GM19467 (cell line): ENCODE results near the gene SMC6.

Source experiments
- ATAC-seq: cut with Tn5 transposase; IDR thresholded peaks from one replicate; pipeline ENCODE4 v1.9.1; 2021; ENCODE audit warnings: mild to moderate bottlenecking, moderate library complexity; ENCODE audit not compliant: unreplicated experiment

The SMC6 gene

DNA sequence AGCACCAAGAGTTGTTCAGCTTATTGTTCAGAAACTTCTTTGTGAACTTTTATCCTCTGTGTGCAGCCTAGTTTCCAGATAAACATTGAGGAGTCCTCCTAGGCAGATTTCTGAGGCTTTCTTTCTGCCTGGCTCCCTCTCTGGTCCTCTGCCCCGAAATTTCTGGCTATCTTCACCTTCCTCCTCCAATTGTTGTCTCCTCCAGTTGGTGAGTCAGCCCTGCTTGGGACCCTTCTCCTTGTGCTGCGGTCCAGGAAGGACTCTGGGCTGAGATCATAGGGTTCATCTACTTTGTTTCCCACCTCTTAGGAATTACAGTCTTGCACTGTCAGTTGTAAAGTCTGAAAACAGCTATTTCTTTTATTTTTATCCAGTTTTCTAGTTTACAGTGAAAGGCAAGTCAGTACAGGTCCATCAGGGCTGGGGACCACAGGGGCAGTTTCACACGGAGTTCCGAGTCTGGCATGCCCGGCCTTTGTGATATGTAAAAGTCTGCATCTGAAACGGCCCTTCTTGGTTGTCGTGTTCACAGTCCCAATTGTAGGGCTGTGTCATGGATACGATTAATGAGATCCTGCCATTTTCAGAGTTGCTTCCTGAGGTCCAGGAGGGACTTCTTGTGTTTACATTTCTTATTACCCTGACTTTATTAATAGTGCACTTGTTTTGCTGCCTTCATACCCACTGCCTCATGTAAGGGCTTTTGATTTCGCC, 100.8 kb downstream of the SMC6 start:
- no peak for ATAC-seq

DNA sequence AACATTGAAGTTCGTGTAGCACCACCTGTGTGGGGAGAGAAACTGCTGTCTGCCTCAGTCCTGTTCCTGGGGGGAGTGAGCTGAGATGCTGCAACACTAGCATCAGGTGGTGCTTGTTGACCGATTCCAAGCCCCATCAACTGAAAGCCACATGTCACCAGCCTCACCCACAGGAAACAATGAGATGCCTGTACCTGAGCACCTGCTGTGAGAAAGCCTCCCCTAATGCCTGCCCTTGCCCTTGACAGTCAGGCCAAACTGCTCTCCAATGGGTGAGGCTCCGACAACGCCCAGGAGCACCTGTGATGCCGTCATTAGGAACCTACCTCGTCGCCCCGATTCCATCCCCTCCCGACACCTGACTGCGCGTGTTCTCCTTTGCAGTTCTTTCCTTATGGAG, 104.6 kb downstream of the SMC6 start:
- no peak for ATAC-seq

DNA sequence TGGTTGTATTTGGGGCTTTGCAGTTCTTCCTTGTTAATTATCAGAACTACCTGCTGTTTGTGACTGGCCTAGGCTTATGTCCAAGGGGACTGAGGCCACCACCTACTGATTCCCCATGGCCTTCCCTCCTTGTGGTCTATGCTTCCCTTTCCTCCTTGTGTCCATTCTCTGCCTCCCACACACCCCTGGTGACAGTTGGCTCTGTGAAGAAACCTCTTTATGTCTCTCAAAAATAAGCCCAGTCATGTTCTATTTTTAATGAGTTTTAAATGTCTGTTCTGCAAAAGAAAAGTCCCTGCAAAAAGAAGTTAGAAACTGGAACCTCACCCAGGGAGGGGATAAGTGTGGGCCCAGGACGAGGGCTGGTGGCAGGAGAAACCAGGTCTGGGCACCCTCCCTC, 105.0 kb downstream of the SMC6 start:
- no peak for ATAC-seq

DNA sequence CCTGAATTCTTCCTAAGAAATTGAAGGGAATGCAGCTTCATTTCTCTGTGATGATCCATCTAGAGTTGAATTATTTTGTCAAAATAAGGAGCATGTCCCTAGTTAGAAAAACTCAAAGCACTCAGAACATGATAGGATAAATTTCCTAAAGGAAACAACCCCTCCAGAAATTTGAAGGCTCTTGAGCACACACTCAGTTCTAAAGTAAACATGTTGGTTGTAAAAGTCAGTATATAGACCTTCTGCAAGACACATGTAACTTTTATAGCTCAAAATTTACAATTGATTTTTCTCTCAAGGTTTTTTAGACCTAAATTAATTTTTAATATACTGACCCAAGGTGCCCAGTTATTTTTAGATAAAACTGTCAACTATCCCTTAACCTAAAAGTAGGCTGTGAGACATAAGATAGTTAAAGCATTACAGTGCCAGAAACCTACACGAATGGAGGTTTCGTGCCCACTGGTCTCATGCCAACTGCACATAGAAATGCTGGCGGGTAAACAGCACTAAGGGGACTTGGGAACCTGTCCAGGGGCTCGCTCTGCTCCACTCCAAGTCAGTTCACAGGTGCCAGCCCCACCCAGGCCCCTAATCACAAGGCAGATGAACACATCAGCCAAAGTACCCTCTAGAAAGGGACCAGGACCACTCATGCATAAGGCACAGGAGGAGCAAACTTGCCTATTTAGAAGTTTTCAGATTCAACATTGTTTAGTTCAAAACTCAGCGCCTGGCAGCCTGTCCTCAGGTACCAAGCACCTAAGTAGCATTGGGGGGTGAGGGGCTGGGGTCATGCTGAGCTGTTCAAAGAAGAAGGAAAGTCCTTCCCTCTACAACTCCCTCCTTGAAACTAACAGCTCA, 106.5 kb downstream of the SMC6 start:
- no peak for ATAC-seq

DNA sequence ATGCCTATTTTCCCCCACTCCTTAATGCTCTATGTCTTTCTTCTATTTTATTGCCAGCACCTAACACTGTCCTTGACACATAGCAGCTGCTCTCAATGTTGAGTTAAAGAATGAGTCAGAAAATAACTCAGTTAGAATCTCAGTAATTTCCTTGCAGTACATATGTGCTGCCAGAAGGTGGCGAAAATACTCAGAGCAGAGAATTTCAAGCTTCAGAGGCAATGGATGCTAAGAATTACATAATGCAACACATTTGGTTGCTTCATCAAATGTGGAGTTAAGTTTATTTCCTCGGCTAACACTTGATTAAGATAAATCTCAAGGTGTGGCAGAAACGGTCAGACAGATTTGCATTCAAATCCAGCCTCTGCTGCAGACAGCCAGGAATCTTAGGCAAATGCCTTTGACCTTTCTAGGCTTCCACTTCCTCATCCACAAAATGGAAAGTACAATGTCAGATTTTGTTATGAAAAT, 107.5 kb downstream of the SMC6 start:
- peak; percentile 87 for ATAC-seq

DNA sequence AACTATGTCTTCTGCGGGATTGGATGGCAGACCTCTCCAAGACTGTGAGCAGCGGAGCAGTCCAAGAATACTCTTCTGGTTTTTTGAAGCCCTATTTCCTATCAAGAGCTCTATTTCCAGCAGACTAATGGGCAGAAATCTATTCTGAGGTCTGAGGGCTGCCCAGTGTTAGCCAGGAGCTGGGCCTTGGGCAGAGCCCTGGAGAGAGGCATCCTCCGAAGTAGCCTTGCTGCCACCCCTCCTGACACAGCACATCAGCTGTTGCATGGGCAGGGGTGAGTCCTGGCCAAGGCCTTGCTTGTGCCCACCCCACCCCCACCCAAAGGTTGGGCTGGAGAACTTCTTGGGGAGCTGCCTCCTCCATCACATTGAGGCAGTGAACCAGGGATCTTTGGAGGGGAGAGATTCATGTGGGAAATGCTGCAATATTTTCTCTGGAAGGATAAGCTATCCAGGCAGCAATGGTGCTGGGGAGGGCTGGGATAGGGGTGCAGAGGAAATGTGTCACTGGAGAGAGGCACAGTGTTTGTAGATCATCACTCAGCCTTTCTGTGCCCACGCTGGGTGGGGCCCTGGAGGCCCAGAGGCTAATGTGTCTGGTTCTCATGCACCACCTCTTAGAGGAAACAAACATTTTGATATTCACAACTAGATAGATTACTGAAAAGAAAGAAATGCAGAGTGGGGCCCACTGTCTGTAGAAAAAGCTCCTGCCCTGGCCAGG, 108.5 kb downstream of the SMC6 start:
- ATAC-seq: no peak

DNA sequence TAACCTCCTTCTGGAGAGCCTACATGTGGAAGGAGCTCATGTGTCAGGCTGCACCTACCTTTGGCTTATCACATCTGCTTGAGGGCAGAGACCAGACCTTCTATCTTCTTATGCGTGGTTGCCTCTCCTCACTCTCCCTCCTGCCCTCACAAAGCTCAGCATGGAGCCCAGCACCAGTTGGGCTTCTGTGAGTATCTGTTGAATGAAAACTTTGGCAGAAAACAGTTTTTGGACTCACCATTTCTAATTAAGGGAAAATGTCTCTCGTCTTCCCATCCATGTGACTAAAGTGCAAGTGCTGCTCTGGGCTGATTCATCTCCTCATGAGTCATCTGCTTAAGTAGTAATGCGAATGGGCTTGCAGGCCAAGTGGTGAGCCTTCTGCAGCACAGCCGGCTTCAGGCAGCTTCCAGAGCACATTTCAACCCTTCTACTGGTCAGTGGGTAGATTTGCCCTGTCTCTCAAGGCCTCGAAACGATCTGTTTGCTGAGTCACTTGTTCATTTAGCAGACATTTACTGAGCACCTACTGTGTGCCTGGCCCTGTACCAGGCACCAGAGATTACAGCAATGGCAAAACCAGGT, 110.5 kb downstream of the SMC6 start:
- no peak for ATAC-seq

DNA sequence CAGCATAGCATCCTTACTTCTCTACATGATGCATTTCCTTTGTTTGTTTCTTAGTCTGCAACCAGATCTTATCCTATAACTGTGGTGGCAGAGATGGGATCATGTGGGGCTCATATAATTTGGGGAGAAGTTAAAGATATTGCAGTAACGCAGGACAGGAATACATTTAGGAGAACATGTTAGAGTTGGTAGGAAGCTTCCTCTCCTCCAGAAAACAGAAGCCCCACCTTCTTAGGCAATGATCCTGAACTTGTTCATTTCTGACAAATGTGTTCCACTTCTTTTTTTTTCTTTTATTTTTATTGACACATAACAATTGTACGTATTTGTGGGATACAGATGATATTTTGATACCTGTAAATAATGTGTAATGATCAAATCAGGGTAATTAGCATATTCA, 113.2 kb downstream of the SMC6 start:
- ATAC-seq: no peak

DNA sequence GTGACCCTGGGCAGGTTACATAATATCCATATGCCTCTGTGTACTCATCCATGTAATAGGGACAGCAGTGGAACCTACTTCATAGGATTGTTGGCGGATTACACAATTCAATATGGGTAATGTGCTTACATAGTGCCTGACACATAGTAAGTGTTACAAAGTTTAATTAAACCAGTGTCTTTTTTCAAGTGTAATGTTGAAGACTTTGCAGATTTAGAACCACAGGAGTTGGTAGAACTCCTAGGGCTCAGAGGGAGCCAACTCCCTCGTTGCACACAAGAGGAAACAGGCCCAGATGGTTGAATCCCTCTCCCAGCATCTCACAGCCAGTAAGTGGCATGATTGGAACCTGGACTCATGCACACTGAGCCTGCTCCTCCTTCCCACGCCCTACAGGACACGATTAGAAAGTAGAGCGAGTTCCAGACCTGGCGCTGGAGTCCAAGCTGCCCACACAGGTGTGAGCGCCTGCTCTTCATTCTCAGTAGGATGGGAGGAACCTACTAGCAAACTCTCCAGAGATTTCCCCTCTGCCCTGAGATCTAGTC, 115.3 kb downstream of the SMC6 start:
- ATAC-seq: no peak

DNA sequence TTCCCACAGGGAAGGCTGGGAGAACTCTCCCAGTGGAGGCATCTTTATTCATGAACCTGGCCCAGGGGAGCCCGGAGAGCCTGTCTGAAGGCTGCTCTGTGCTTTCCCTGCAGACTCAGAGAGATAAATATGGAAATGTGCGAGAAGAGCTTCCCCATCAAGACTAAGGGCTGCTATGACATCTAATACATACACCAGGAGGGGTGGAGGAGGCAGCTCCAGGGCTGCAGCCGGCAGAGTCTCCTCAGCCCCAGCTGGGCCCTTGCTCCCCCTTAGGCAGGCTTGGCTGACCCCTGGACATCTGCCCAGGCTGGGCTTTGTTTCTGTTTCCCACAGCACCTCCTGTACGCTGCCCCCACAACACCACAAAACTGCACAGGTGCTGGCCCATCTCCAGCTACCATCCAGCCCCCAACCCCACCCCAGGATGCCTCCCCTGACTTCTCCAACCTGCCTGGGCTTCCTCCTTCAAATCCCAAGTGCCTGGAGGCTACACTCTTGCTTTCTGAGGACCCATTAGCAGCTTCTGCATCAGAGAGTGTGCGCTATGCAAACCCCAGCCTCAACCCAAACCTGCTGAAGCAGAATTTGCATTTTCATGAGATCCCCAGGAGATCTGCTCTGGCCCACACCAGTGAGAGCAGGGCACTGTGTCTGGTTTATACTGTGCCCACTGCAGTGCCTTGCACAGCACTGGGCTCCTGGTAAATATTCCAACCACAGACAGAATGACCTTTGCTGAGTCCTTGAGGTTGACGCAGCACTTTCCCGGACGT, 116.3 kb downstream of the SMC6 start:
- no peak for ATAC-seq

DNA sequence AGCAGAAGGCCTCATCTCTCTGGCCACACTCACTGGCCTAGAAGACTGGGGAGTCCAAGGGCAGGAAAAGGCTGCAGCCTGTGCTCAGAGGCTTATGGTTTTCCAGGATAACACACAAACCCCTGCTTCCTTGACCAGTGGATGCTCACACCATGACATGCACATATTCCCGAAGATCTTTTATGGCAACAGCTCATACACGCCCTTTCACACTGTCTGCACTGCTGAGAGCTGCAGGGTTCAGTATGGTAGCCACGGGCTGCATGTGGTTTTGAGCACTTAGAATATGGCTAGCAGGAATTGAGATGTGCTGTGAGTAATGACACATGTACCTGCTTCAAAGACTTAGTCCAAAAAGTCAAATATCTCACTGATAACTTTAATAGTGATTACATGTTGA, 117.4 kb downstream of the SMC6 start:
- no peak for ATAC-seq

DNA sequence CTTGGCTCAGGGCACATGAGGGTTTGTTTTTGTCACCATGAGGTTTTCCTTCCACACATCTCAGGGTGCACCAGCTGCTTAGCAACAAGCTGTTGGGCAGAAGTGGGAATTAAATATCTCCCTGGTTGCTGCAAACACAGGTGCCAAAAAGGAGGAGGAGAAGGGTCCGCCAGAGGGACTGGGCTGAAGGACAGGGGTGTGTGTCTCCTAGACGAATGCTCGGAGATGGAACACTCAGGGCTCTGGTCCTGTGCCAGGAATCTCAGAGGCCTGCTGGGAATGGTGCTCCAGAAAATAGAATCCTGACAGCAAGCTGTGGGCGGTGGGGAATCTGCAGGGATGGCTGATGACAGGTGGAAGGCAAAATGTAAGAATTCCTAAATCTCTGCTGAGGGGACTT, 118.6 kb downstream of the SMC6 start:
- no peak for ATAC-seq

DNA sequence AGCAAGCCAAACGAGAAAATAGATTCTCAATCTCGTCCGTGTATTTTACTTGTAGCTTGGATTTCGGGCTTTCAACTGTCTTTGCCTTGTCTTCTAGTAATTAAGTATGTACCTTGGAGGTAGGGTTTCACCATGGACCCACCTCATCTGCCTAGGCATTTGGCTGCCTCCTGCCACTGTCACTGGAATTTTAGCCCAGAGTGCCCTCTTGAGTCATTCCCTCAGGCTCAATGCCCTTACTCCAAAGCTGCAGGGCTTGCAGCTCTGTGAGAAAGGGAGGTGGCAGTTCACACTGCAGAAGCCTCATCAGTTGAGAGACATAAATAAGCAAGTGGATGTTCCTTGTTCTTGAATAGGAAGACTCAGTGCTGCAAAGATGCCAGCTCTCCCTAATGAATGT, 123.5 kb downstream of the SMC6 start:
- ATAC-seq: no peak

DNA sequence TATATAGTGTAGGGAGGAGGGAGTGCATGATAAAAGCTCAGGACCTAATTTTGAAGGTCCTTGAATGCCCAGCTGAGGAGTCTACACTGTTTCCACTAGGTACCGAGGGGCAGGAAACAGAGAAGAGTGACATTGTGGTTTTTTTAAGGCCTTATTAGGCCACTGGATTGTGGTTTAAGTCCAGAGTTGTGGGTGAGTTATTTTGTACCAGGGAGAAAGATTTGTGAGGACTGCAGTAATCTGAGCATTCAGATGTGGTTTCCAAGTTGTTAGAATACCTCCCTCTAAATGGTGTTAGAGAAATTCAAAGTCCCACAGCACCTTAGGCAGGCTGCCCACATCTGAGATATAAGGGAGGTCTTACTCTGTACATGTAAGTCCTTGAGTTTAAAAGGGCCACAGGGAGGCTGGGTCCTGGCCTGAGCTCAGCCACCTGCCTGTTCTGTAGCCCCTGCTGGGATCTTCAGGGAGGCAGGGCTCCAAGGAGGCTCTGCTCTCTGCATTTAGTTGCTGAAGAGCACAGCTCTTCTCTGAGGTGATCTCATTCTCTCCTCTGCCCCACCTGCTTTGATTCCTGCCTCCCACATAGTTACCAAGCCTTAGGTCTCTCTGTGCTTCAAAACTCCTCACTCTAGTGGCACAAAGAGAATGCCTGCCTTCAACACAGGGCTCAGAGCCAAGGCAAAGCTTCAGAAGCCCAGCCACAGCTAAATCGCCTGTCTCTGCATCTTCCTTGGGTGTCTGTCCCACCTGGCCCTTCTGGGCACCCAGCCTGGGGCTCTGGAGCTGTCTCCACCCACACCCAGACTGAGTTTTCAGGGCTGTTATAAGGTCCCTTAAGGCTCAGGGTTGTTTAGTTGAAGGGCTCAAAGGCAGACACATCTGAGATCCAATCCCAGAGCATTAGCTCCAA, 125.0 kb downstream of the SMC6 start:
- ATAC-seq: peak; percentile 65

DNA sequence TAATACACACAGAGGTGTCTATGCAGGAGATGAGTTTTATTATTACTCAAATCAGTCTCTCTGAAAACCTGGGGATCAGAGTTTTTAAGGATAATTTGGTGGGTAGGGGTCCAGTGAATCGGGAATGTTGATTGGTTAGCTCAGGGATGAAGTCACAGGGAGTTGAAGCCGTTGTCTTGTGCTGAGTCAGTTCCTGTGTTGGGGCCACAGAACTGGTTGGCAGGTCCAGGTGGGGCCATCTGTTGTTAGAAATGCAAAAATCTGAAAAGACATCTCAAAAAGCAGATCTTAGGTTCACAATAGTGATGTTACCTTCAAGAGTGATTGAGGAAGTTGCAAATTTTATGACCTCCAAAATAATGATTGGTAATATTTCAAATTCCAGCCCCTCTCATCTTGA, 126.2 kb downstream of the SMC6 start:
- ATAC-seq: no peak

DNA sequence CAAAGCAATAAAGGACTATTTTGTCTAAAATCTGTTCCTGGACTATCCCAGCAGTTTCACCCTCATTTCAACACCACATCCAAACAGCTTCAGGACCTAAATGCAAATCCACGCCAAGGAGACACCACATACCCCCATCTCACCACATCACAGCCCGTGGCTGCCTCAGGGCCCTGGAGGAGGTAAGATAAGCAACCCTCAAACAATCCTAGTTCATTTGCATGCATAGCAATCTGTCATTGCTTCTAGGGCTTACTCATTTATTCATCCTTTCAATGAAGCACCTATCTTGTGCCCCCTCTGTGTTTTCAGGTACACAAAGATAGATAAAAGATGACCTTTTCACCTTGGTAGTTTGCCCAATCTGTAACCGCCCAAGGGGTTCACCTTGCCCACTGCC, 126.6 kb downstream of the SMC6 start:
- no peak for ATAC-seq

DNA sequence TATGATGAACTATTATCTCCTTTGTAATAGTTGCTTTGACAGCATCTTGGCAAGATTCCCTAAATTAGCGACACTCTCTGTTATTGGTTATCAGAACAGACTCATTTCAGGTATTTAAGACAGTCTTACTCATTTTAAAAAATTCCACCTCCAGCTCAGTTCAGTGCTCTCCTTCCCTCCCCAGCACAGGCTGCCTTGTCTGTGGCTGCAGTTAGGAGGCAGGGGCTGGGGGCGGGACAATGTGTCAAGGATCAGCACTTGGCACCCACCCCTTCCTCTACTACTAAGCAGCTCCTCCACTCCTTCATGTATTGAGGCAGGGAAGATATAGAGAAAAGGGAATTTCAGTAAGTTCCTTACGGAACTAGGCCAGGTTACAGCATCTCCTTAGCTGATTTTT, 128.2 kb downstream of the SMC6 start:
- ATAC-seq: no peak

DNA sequence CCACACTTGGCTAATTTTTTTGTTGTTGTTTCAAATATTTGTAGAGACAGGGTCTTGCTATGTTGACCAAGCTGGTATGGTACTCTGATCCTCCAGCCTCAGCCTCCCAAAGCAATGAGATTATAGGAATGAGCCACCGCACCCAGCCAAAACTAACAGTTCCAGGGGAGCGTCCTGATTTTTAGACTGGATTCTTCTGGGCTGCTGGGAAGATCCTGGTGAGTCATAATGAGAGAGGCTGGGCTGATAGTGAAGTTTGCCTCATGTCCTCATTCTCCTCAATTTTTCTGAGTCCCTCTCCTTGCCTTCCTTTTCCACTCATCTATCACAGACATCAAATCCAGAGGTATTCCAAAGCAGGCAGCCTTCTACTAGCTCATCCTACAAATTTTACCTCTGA, 131.8 kb downstream of the SMC6 start:
- no peak for ATAC-seq

DNA sequence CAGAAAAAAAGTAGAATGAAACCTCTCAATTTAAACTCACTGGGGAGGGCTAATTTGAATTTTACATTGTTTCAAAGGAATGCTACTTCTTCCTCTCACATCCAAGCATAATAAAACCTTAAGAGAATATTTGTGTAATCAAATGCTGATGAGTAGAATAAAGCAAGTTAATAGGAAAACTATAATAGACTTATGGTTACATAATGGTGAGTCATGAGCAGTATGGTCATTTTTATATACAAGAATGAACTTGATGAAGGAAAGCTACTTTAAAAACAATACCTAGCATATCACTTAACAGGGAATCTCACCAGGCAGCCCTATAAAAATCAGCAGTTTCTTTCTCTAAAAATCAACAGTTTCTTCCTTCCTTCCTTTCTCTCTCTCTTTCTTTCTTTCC, 132.8 kb downstream of the SMC6 start:
- no peak for ATAC-seq
